ENCODE measurements around the gene OASL.

OASL gene

DNA sequence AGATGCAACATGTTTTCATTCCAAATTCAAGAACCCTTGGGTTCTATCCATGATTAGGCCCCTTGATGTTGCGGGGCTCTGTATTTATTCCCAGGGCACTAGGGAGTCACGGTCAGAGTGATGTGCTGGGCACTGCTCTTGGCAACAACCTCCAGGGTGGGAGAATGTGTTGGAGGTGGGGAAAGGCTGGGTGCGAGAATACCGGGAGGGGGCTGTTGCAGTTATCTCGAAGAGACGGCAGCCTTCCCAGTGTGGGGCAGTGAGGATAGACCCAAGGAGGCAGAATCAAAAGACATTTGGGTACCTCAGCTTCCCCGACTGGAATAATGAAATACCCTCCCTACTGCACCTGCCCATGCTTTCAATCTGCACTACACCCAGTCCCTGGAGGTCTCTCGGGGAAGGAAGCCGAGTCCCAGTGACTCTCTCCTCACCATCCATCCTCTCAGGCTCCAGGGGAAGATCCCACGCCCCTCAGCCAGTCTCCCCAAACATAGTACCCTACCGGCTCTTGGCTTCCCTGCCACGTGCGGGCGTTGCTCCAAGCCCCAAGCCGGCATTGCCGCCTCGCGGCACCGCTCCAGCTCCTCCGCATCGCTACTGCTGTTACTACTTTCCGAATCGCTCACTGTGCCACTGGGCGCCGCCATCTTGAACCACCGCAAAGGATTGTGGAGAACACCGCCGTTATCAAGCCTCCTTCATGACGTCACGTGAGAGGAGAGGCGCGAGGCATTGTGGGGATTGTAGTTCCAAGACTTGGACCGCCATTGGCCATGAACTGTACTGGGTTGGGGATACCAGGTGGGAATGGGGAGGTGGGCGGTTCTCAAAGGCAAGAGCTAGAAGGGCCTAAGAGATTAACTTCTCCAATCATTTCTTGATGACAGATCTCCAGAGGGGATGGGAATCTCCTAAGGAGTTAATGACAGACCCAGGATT is 22.9 kb downstream of the OASL start, which contains the start of gene C12orf43:
TSS of gene C12orf43 (minus strand) at position 663 of the 942 bp plus-strand sequence. CDS start at position 650, 13 bp downstream.
- TF ChIP-seq, protein P1, sequence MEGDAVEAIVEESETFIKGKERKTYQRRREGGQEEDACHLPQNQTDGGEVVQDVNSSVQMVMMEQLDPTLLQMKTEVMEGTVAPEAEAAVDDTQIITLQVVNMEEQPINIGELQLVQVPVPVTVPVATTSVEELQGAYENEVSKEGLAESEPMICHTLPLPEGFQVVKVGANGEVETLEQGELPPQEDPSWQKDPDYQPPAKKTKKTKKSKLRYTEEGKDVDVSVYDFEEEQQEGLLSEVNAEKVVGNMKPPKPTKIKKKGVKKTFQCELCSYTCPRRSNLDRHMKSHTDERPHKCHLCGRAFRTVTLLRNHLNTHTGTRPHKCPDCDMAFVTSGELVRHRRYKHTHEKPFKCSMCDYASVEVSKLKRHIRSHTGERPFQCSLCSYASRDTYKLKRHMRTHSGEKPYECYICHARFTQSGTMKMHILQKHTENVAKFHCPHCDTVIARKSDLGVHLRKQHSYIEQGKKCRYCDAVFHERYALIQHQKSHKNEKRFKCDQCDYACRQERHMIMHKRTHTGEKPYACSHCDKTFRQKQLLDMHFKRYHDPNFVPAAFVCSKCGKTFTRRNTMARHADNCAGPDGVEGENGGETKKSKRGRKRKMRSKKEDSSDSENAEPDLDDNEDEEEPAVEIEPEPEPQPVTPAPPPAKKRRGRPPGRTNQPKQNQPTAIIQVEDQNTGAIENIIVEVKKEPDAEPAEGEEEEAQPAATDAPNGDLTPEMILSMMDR (conservative IDR thresholded peaks at IDR 0.05), result no peak
- peak within 1 kb of the TSS; percentile 66 for H3K27ac ChIP-seq

DNA sequence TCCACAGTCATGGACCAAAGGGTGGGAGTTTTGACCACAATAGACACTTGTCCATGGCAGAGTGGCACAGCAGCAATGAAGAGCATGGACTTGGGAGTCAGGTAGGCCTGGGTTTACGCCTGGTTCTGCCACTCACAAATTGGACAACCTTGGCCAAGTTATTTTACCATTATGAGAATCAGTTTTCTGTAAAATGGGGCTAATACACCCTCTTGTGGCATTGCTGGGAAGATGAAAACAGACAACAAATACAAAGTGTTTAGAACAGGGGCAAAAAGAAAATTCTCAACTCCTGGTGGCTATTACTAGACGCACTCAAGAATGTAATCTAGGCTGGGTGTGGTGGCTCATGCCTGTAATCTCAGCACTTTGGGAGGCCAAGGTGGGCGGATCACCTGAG is 25.3 kb downstream of the OASL start:
- no peak overlapping the region for H3K27ac ChIP-seq
- TF ChIP-seq, protein P1 (conservative IDR thresholded peaks at IDR 0.05), result no peak

DNA sequence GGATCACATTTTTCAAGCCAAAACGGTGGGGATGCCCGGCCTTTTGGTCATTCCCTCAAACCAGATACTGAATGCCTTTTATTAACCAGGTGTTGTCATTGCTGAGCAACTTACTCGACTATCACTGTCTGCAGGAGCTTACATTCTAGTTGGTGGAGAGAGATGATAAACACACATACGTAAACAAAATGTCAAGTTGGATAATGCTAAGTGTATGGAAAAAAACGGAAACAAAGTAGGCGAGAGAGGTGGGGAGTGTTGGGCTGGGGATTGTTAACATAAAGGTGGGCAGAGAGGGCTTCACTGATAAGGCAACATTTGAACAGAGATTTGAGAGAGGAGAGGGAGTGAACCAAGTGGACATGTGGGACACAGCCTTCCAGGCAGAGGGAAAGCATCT is 27.2 kb downstream of the OASL start:
- TF ChIP-seq, protein P1 (conservative IDR thresholded peaks at IDR 0.05), result no peak
- H3K27ac ChIP-seq, result no peak overlapping the region

DNA sequence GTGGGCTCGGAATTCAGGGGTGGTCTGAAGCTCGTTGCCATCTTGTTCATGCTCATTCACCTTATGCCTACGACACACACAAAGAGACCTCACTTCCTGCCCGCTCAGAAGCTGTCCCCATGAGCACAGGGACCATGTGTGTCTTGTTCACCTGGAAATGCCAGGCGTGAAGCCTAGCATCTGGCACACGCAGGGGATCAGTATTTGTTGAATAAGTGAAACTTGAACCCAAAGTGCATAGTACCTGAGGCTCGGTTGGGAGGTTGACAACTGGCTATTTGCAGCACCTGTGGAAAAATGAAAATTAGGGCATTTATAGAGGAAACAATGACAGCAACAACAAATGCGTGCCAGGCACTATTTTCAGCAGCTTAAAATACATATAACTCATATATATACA is 28.2 kb downstream of the OASL start:
- H3K27ac ChIP-seq, result no peak overlapping the region
- TF ChIP-seq, protein P1 (conservative IDR thresholded peaks at IDR 0.05), result no peak

DNA sequence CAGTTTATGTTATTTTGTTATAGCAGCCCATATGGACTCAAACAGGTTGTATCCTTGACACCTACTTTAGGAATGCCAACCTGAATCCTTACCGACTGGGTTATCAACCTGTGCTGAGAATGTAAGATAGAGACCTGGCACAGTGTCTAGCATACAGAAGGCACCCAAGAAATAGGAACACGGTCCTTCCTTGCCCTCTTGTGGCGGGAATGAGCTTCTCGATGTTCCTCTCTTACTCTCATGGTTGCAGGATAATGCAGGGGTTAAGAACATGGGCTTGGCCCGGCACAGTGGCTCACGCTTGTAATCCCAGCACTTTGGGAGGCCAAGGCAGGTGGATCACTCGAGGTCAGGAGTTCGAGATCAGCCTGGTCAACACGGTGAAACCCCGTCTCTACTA is 29.3 kb downstream of the OASL start:
- H3K27ac ChIP-seq, result no peak overlapping the region
- TF ChIP-seq, protein P1 (conservative IDR thresholded peaks at IDR 0.05), result peak; percentile 88

DNA sequence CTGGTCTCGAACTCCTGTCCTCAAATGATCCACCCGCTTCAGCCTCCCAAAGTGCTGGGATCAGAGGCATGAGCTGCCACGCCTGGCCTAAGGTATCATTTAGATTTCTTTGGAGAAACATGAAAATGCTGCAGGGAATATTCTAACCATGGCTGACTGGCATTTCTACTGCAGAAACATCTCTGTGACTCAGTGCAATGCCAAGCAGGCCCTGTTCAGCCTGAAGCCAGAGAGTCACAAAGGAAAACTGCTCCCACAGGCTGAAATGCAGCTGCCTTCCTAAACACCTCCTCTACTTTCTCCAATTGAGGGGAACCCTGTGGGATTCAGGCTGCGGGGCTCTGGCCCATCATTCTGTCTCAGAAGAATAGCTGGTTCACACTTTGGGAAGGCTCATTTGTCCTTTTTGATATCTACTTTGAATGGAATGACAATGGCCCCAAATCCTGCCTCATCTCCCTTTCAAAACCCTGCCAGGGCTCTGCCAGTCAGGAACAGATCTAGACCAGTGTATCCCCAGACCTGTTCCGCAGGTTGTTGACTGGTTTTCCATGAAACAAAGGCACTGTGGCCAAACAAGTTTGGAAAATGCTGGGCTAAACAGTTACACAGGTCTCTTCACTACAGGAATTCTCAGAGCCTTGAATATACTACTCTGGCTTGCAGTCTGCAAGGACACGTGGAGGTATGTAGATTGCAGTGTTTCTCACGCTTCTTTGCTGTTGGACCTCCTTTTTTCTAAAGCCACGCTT is 30.5 kb downstream of the OASL start:
- TF ChIP-seq, protein P1 (conservative IDR thresholded peaks at IDR 0.05), result no peak
- H3K27ac ChIP-seq, result no peak overlapping the region

DNA sequence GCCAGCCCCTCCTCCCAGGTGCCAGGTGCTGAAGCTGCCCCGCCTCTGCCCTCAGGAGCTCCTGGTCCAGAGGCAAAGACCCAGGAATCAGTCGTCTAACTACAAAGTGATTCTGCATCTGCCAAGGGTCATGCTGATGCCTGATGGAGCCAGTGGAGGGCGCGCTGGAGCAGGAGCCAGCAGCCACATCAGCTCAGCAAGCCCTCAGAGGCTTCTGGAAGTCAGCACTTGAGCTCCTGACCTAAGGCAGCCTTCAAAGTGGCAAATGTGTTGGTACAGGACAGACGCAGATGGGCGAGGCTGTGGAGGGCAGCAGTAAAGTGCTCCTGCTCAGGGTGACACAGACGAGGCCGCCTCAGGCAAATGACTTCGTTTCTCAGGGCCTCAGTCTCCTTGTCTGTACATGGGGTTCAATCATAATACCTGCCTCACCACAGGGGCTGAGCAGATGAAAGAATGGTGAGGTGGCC is 33.7 kb downstream of the OASL start:
- no peak overlapping the region for H3K27ac ChIP-seq
- TF ChIP-seq, protein P1 (conservative IDR thresholded peaks at IDR 0.05), result peak; percentile 71
